ENCODE data around the gene UBC. TPM values are rescaled to one million over a fixed set of nuclear protein-coding genes. Genes with fewer than 3 reads are reported as not detected.
A peak's percentile ranks its signal among the peaks of the same experiment; 100 is the strongest.
"Not testable (repeated sequence)": the region's sequence is repeated elsewhere in the genome, so short reads cannot be mapped to it uniquely, and the experiment has no call there.

Gene UBC
- total RNA-seq, 3 donors from 2014 or later, result 1,552 to 1,797 (median 1,598) TPM

GRCh38 chr12:124898200-124898922, 16.1 kb downstream of the UBC start:
- TF ChIP-seq POLR2AphosphoS5 (IDR thresholded peaks at IDR 0.05) (no peak), POLR2A (IDR thresholded peaks at IDR 0.05) (no peak)
- TF ChIP-seq, protein P1, sequence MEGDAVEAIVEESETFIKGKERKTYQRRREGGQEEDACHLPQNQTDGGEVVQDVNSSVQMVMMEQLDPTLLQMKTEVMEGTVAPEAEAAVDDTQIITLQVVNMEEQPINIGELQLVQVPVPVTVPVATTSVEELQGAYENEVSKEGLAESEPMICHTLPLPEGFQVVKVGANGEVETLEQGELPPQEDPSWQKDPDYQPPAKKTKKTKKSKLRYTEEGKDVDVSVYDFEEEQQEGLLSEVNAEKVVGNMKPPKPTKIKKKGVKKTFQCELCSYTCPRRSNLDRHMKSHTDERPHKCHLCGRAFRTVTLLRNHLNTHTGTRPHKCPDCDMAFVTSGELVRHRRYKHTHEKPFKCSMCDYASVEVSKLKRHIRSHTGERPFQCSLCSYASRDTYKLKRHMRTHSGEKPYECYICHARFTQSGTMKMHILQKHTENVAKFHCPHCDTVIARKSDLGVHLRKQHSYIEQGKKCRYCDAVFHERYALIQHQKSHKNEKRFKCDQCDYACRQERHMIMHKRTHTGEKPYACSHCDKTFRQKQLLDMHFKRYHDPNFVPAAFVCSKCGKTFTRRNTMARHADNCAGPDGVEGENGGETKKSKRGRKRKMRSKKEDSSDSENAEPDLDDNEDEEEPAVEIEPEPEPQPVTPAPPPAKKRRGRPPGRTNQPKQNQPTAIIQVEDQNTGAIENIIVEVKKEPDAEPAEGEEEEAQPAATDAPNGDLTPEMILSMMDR (IDR thresholded peaks at IDR 0.05), result peak; percentile 47 to 63 (median 48)
- intact Hi-C loops (cut with DNase I; ENCODE audit: low total_unique reads), result no loop called here

GRCh38 chr12:124896461-124896860, 18.0 kb downstream of the UBC start:
- H3K36me3 ChIP-seq, result no peaks in the 10 kb centered on the region
- peaks cover 0 to 6% of the 10 kb centered on the region in 2 donors for H3K4me1 ChIP-seq
- DNase-seq (ENCODE audit: low spot score in 2 of 2), result no peak
- no peak overlapping the region for H3K27ac ChIP-seq
- no peaks in the 10 kb centered on the region for H3K9me3 ChIP-seq
- TF ChIP-seq POLR2A (IDR thresholded peaks at IDR 0.05), result no peak
- no peak for TF ChIP-seq POLR2AphosphoS5 (IDR thresholded peaks at IDR 0.05)
- TF ChIP-seq, protein P1 (IDR thresholded peaks at IDR 0.05), result no peak
- no peaks in the 10 kb centered on the region for H3K27me3 ChIP-seq
- H3K4me3 ChIP-seq, result no peak overlapping the region
- intact Hi-C loops (cut with DNase I; ENCODE audit: low total_unique reads), result no loop called here

More at GRCh38 chr12:124898200-124898922, 16.1 kb downstream of the UBC start:
- Histone ChIP-seq H3K27me3 (no peaks in the 10 kb centered on the region), H3K4me3 (peak overlapping the region in 1 of 3 donors; percentile 10), H3K4me1 (peaks cover 0 to 6% of the 10 kb centered on the region in 2 donors), H3K36me3 (no peaks in the 10 kb centered on the region), H3K27ac (no peak overlapping the region), H3K9me3 (no peaks in the 10 kb centered on the region)
- DNase-seq (ENCODE audit: low spot score in 2 of 2), result peak in 1 of 2 donors; percentile 37

- Histone ChIP-seq H3K27ac (no peak overlapping the region), H3K27me3 (no peaks in the 10 kb centered on the region), H3K4me3 (no peak overlapping the region), H3K9me3 (no peaks in the 10 kb centered on the region), H3K4me1 (peaks cover 0 to 6% of the 10 kb centered on the region in 2 donors), H3K36me3 (no peaks in the 10 kb centered on the region)
- TF ChIP-seq POLR2AphosphoS5 (IDR thresholded peaks at IDR 0.05) (no peak), POLR2A (IDR thresholded peaks at IDR 0.05) (no peak)
- TF ChIP-seq, protein P1 (IDR thresholded peaks at IDR 0.05), result no peak
- no peak for DNase-seq (ENCODE audit: low spot score in 2 of 2)
- intact Hi-C loops (cut with DNase I; ENCODE audit: low total_unique reads), result no loop called here
Observed at GRCh38 chr12:124893792-124894516, 20.5 kb downstream of the UBC start.

- TF ChIP-seq, protein P1 (IDR thresholded peaks at IDR 0.05), result no peak
- TF ChIP-seq POLR2A (IDR thresholded peaks at IDR 0.05), result no peak
- no peak for TF ChIP-seq POLR2AphosphoS5 (IDR thresholded peaks at IDR 0.05)
- Histone ChIP-seq H3K27me3 (no peaks in the 10 kb centered on the region), H3K4me3 (no peak overlapping the region), H3K4me1 (no peaks in the 10 kb centered on the region), H3K36me3 (no peaks in the 10 kb centered on the region), H3K9me3 (no peaks in the 10 kb centered on the region), H3K27ac (no peak overlapping the region)
- intact Hi-C loops (cut with DNase I; ENCODE audit: low total_unique reads), result no loop called here
- no peak for DNase-seq (ENCODE audit: low spot score in 2 of 2)
Observed at GRCh38 chr12:124888260-124888659, 26.2 kb downstream of the UBC start.

DNA sequence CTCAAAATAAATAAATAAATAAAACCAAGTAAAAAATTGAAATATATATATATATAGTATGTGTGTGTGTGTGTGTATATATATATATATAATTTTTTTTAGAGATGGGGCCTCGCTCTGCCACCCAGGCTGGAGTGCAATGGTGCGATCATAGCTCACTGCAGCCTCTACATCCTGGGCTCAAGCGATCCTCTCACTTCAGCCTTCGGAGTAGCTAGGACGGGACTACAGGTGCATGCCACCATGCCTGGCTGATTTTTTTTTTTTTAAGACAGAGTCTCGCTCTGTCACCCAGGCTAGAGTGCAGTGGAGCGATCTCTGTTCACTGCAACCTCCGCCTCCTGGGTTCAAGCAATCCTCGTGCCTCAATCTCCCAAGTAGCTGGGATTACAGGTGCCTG, 26.7 kb downstream of the UBC start:
- H3K36me3 ChIP-seq; H3K27ac ChIP-seq; intact Hi-C loops (cut with DNase I; ENCODE audit: low total_unique reads); H3K4me1 ChIP-seq; H3K4me3 ChIP-seq; H3K27me3 ChIP-seq; DNase-seq (ENCODE audit: low spot score in 2 of 2); H3K9me3 ChIP-seq: not testable (repeated sequence)

Measured in breast epithelium (tissue), 4 donors.